GM06990 (cell line): ENCODE data around the gene KRTAP5-6.

Experiments used
- DNase-seq: peaks from one replicate; pipeline ENCODE4 v3.0.0-alpha.2; 2011; ENCODE audit not compliant: insufficient read length; ENCODE audit errors: extremely low read depth
- H3K27me3 ChIP-seq: replicated peaks from 2 replicates; pipeline ENCODE4 v1.6.0; 2011; ENCODE audit warnings: low read length; ENCODE audit not compliant: control insufficient read depth, insufficient read depth
- H3K36me3 ChIP-seq: 2 replicates; pipeline ENCODE4 v1.5.1; 2011; ENCODE audit warnings: low read length; ENCODE audit not compliant: control insufficient read depth, insufficient read depth
- H3K4me3 ChIP-seq: replicated peaks from 2 replicates; pipeline ENCODE4 v1.5.1; 2011; ENCODE audit warnings: low read depth, mild to moderate bottlenecking, control low read depth, low read length
- TF ChIP-seq, protein P1 (sequence below): IDR thresholded peaks from 2 replicates; pipeline ENCODE4 v1.5.1; 2011; ENCODE audit warnings: low read length, control low read depth, mild to moderate bottlenecking, inconsistent platforms; ENCODE audit not compliant: insufficient read depth, poor library complexity, severe bottlenecking

KRTAP5-6 gene, protein sequence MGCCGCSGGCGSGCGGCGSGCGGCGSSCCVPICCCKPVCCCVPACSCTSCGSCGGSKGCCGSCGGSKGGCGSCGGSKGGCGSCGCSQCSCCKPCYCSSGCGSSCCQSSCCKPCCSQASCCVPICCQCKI

DNA sequence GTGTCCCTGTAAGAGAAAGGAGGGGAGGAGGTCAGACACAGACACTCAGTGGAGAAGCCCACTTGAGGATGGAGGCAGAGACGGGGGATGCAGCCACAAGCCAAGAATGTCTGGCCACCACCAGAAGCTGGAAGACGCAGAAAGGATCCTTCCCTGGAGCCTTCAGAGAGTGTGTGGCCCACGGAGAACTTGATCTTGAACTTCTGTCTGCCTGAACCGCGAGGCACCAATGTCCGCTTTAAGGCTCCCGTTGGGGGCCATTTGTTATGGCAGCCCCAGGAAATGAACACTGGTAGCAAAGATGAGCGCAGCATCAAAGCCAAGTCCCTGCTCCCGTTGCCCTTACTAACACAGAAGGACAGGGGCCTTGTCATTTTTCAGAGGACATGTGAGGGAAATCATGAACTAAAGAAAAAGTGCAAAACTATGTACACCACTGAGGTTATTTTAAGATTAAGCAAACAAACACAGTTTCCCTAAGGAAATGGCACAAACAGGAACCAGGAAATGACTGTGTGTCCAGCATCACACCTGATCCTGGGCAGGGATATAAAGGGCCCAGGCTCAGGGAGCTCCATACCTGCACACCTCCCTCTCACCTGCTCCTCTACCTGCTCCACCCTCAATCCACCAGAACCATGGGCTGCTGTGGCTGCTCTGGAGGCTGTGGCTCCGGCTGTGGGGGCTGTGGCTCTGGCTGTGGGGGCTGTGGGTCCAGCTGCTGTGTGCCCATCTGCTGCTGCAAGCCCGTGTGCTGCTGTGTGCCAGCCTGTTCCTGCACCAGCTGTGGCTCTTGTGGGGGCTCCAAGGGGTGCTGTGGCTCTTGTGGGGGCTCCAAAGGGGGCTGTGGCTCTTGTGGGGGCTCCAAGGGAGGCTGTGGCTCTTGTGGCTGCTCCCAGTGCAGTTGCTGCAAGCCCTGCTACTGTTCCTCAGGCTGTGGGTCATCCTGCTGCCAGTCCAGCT lies at the start of gene KRTAP5-6:
TSS of gene KRTAP5-6 (plus strand) at position 588 of the 963 bp plus-strand sequence. CDS start at position 639, 51 bp downstream.
- Histone ChIP-seq H3K4me3 (no peak within 1 kb of the TSS), H3K27me3 (no peaks in the 10 kb centered on the region; the same call in none of the 2 replicates), H3K36me3 (no peaks in the 10 kb centered on the region)
- DNase-seq: no peak
- TF ChIP-seq, protein P1, sequence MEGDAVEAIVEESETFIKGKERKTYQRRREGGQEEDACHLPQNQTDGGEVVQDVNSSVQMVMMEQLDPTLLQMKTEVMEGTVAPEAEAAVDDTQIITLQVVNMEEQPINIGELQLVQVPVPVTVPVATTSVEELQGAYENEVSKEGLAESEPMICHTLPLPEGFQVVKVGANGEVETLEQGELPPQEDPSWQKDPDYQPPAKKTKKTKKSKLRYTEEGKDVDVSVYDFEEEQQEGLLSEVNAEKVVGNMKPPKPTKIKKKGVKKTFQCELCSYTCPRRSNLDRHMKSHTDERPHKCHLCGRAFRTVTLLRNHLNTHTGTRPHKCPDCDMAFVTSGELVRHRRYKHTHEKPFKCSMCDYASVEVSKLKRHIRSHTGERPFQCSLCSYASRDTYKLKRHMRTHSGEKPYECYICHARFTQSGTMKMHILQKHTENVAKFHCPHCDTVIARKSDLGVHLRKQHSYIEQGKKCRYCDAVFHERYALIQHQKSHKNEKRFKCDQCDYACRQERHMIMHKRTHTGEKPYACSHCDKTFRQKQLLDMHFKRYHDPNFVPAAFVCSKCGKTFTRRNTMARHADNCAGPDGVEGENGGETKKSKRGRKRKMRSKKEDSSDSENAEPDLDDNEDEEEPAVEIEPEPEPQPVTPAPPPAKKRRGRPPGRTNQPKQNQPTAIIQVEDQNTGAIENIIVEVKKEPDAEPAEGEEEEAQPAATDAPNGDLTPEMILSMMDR: no peak

DNA sequence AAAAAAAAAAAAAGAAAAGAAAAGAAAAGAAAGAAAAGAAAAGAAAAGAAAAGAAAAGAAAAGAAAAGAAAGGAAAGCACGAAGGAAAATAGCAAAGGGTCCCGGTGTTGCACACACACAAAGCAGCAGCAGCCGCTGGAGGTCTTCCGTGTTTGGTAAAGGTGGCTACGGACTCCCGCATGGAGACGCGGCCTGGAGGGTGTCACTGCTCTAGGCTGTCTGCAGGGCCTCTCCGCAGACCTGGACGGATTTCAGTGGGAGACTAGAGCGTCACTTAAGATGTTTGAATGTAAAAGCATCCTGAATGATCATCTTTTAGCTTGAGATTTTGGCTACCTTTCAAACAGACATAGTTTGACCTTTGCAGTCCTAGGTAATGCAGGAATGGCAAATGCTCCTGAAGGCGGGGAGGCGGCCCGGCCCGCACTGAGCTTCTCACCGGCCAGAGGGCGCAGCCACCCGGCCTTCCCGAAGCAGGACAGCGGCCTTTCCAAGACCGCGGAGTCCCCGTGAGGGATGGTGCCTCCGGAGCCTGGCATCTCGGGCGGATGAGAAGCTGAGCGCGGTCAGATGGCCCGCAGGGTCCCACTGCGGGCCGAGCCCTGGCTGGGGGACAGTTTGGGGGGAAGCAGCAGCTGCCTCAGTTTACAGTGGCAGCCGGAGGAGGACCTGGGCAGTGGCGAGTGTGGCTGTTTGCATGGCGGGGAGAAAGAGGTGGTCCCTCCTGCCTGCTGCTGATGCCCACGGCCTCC lies 48.9 kb upstream of the KRTAP5-6 start:
- no peak overlapping the region for H3K4me3 ChIP-seq
- H3K36me3 ChIP-seq: no peaks in the 10 kb centered on the region
- peaks cover 2% of the 10 kb centered on the region for H3K27me3 ChIP-seq
- TF ChIP-seq, protein P1: no peak
- no peak for DNase-seq

DNA sequence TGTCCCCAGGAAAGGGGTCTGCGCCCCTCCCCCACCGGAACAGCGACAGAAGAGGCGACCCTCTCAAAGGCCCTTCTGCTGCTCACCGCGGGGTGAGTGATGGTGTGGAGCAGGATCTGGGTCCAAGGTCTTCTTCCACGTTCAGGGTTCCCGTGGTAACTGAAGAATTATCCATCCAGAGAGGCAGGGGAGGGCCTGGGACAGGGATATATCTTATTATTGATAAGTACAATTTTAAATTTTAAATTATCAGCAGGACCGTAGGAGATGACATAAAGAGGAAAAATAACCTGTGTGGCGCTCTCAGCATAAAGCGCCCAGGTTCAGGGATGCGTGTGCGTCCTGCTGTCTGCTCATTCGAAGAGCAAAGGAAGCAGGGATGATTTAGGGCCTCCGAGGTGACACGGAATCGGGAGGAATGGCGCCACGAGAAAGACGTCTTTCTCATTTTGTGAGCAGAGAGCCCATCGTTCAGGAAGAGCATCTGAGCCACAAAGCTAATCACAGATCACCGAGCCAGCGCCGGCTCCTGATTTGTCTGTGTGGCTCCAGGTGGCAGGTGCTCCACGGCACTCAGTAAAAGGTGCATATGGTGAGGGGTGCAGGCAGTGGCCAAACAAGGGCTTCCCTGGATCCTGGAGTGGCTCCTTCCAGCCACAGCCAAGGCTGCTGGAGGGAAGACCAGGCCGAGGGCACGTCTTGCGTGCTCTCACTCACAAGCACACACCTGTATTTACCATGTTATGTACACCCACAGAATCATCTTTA lies 48.2 kb upstream of the KRTAP5-6 start:
- no peak overlapping the region for H3K4me3 ChIP-seq
- peaks cover 2% of the 10 kb centered on the region for H3K27me3 ChIP-seq
- no peaks in the 10 kb centered on the region for H3K36me3 ChIP-seq
- TF ChIP-seq, protein P1: no peak
- DNase-seq: no peak

DNA sequence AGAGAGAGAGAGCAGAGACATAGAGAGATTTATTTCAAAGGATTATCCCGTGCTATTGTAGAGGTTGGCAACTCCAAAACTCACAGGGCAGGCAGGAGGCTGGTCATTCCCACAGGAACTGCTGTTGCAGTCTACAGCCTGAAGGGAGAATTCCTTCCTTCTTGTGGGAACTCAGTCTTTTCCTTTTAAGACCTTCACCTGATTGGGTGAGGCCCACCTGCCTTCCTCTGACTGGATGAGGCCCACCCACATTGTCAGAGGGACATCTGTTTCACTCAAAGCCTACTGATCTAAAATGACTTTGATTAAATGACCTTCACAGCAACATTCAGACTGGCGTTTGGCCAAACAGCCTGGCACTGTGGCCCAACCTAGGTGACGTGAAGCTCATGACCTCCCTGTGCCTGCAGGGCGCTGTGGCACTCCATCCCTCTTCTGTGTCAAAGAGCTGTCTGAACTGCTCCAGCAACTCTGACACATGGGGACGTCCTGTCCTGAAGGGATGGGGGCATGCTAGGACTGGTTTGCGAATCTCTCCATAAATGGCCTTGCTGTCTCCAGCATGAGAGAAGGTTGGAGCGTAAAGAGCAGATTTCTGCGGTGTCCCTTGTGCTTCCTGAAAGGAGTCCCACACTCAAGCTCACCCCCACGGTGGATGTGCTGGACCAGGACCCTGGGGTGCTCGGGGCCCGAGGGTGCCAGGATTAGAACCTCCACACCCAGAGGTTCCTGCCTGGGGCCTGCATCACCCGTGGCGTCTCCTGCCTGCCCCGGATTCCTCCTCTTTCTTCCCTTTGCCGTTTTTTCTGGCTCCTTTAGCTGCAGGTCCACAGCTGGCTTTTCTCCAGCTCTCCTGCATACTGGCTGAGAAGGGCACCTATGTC lies 46.7 kb upstream of the KRTAP5-6 start:
- no peaks in the 10 kb centered on the region for H3K36me3 ChIP-seq
- H3K4me3 ChIP-seq: no peak overlapping the region
- peaks cover 2% of the 10 kb centered on the region for H3K27me3 ChIP-seq
- no peak for DNase-seq
- TF ChIP-seq, protein P1: no peak
